SU-DHL-6 (cell line): ENCODE results near the gene CFAP100.

ENCODE experiments used
- H2AFZ ChIP-seq: fragments of 200-600 bp; sonication (generic); 2 replicates; pipeline ENCODE4 v1.6.1; 2014; ENCODE audit warnings: low read depth, mild to moderate bottlenecking, moderate library complexity, mixed read lengths, antibody characterized with exemption, low read length; ENCODE audit not compliant: severe bottlenecking
- H3F3A ChIP-seq: fragments of 200-600 bp; shearing (Covaris generic); 2 replicates; pipeline ENCODE4 v1.6.0; 2016; ENCODE audit warnings: antibody characterized with exemption, mild to moderate bottlenecking; ENCODE audit not compliant: insufficient read depth
- H3K27ac ChIP-seq: fragments of 200-600 bp; sonication (generic); 2 replicates; pipeline ENCODE4 v1.5.1; 2016; ENCODE audit warnings: low read depth, mild to moderate bottlenecking, low read length, moderate library complexity, mixed read lengths
- H3K27me3 ChIP-seq: fragments of 200-600 bp; sonication (generic), shearing (Covaris generic); 2 replicates; pipeline ENCODE4 v1.6.0; 2014; ENCODE audit warnings: mild to moderate bottlenecking, low read length
- H3K36me3 ChIP-seq: fragments of 200-600 bp; sonication (generic); 2 replicates; pipeline ENCODE4 v1.6.1; 2014; ENCODE audit warnings: mild to moderate bottlenecking, low read length, mixed read lengths
- H3K4me2 ChIP-seq: fragments of 300-600, 200-600 bp; shearing (Covaris generic), sonication (generic); 2 replicates; pipeline ENCODE4 v1.6.0; 2014; ENCODE audit warnings: low read length, low read depth, mild to moderate bottlenecking; ENCODE audit not compliant: poor library complexity, severe bottlenecking
- H3K4me3 ChIP-seq: fragments of 200-600 bp; sonication (generic); 2 replicates; pipeline ENCODE4 v1.5.1; 2014; ENCODE audit warnings: antibody characterized with exemption, low read length, mild to moderate bottlenecking, mixed read lengths; ENCODE audit not compliant: insufficient read depth, poor library complexity, severe bottlenecking
- H3K79me2 ChIP-seq: fragments of 200-600 bp; sonication (generic); 2 replicates; pipeline ENCODE4 v1.6.1; 2014; ENCODE audit warnings: mild to moderate bottlenecking, low read length, moderate library complexity; ENCODE audit not compliant: insufficient read depth
- H3K9ac ChIP-seq: fragments of 200-600 bp; sonication (generic); 2 replicates; pipeline ENCODE4 v1.7.0; 2014; ENCODE audit warnings: mild to moderate bottlenecking, low read length
- H3K9me2 ChIP-seq: fragments of 200-600 bp; sonication (generic); replicated peaks from 2 replicates; pipeline ENCODE4 v1.6.1; 2014; ENCODE audit warnings: low read length; ENCODE audit not compliant: insufficient read depth
- H3K9me3 ChIP-seq: fragments of 200-600 bp; sonication (generic); 2 replicates; pipeline ENCODE4 v1.6.1; 2014; ENCODE audit warnings: low read length, mixed read lengths; ENCODE audit not compliant: insufficient read depth
- H4K20me1 ChIP-seq: fragments of 200-600 bp; sonication (generic); 2 replicates; pipeline ENCODE4 v1.6.1; 2014; ENCODE audit warnings: low read depth, mild to moderate bottlenecking, antibody characterized with exemption, low read length, moderate library complexity, mixed read lengths
- EZH2phosphoT487 ChIP-seq: fragments of 200-600 bp; sonication (generic), shearing (Covaris generic); conservative IDR thresholded peaks from 2 replicates; pipeline ENCODE4 v1.6.1; 2018; ENCODE audit warnings: mild to moderate bottlenecking, antibody characterized with exemption, low read length, moderate library complexity, mixed read lengths
- TF ChIP-seq, protein P1 (sequence below): fragments of 200-600 bp; sonication (generic); IDR thresholded peaks from one replicate; pipeline ENCODE4 v1.5.1; 2017; ENCODE audit warnings: antibody characterized with exemption, mild to moderate bottlenecking, low read length, moderate library complexity; ENCODE audit not compliant: insufficient read depth, poor library complexity, severe bottlenecking

Gene CFAP100

DNA sequence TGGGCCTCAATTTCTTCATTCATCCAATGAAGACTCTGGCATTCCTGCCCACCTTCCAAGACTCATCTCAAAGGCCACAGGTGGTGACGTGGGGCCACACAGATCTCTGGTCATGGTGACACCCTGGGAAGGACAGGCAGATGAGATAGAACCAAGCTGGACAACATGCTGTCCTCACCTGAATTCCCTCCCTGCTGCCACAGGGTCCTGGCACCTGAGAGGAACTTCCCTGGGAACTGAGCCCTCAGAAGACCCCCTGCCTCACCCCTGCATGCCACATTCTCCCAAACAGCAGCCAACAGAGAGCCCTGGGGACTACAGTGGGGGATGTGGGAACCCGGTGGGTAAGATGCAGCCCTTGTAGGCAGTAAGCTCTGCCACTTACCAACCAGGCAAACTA is 48.2 kb upstream of the CFAP100 start:
- H3K9me2 ChIP-seq, result no peaks in the 10 kb centered on the region
- no peak overlapping the region for H3K4me3 ChIP-seq
- no peaks in the 10 kb centered on the region for H3K79me2 ChIP-seq
- H3K27me3 ChIP-seq, result no peaks in the 10 kb centered on the region
- H2AFZ ChIP-seq, result no peak overlapping the region
- no peaks in the 10 kb centered on the region for H4K20me1 ChIP-seq
- no peak overlapping the region for H3K4me2 ChIP-seq
- H3F3A ChIP-seq, result no peaks in the 10 kb centered on the region
- H3K36me3 ChIP-seq, result no peaks in the 10 kb centered on the region
- H3K27ac ChIP-seq, result no peak overlapping the region
- TF ChIP-seq, protein P1, sequence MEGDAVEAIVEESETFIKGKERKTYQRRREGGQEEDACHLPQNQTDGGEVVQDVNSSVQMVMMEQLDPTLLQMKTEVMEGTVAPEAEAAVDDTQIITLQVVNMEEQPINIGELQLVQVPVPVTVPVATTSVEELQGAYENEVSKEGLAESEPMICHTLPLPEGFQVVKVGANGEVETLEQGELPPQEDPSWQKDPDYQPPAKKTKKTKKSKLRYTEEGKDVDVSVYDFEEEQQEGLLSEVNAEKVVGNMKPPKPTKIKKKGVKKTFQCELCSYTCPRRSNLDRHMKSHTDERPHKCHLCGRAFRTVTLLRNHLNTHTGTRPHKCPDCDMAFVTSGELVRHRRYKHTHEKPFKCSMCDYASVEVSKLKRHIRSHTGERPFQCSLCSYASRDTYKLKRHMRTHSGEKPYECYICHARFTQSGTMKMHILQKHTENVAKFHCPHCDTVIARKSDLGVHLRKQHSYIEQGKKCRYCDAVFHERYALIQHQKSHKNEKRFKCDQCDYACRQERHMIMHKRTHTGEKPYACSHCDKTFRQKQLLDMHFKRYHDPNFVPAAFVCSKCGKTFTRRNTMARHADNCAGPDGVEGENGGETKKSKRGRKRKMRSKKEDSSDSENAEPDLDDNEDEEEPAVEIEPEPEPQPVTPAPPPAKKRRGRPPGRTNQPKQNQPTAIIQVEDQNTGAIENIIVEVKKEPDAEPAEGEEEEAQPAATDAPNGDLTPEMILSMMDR, result no peak
- TF ChIP-seq EZH2phosphoT487, result no peak
- no peak overlapping the region for H3K9ac ChIP-seq
- no peaks in the 10 kb centered on the region for H3K9me3 ChIP-seq

DNA sequence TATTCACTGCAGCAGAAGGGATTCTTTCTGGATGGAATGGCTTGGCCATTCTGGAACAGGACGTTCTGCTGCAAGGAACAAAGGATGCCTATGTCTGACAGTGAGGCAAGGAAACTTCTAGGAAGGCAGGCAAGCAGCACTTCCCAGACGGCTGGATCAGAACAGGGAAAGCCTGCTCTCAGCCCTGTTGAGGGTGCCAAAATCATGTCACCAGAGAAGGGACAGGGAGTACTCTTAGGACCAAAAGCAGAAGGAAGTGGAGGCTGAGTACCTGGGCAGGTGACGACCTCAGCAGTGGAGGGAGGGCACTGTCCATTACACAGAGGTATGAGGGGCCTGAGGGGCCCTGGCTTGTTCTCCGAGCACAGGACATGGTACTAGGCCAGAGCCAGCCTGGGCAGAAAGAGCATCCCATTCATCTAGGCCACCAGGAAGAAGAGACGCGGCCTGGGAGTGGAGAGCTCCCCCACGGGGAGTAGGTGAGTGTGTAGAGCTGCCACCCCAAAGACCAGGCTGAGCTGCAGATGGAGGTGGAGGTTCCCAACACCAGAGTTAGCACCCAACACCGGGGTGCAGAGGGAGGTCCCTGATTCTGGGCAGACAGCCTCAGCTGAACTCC is 47.1 kb upstream of the CFAP100 start:
- Histone ChIP-seq H2AFZ (no peak overlapping the region), H3K4me3 (no peak overlapping the region), H3K9ac (no peak overlapping the region), H3K36me3 (no peaks in the 10 kb centered on the region), H3K9me2 (no peaks in the 10 kb centered on the region), H3K79me2 (no peaks in the 10 kb centered on the region), H3F3A (no peaks in the 10 kb centered on the region), H3K4me2 (no peak overlapping the region), H3K27ac (no peak overlapping the region), H3K27me3 (no peaks in the 10 kb centered on the region), H3K9me3 (no peaks in the 10 kb centered on the region), H4K20me1 (no peaks in the 10 kb centered on the region)
- TF ChIP-seq, protein P1, result no peak
- no peak for TF ChIP-seq EZH2phosphoT487

- H3K4me2 ChIP-seq, result no peak overlapping the region
- no peaks in the 10 kb centered on the region for H3K9me2 ChIP-seq
- no peak overlapping the region for H3K9ac ChIP-seq
- H3K4me3 ChIP-seq, result no peak overlapping the region
- H2AFZ ChIP-seq, result no peak overlapping the region
- no peaks in the 10 kb centered on the region for H3K27me3 ChIP-seq
- TF ChIP-seq, protein P1, result no peak
- TF ChIP-seq EZH2phosphoT487, result no peak
- no peaks in the 10 kb centered on the region for H3K36me3 ChIP-seq
- no peaks in the 10 kb centered on the region for H3F3A ChIP-seq
- H3K9me3 ChIP-seq, result no peaks in the 10 kb centered on the region
- H3K79me2 ChIP-seq, result no peaks in the 10 kb centered on the region
- no peak overlapping the region for H3K27ac ChIP-seq
- H4K20me1 ChIP-seq, result no peaks in the 10 kb centered on the region
Observed at GRCh38 chr3:126348308-126348920, 46.3 kb upstream of the CFAP100 start.
